GM12872 (cell line): ENCODE results near the gene JMJD8.

Experiments
- TF ChIP-seq, protein P1 (sequence below): IDR thresholded peaks from 3 replicates; pipeline ENCODE4 v1.5.1; 2011; ENCODE audit warnings: low read depth, mild to moderate bottlenecking, low read length, moderate library complexity; ENCODE audit not compliant: insufficient read depth

The JMJD8 gene

DNA sequence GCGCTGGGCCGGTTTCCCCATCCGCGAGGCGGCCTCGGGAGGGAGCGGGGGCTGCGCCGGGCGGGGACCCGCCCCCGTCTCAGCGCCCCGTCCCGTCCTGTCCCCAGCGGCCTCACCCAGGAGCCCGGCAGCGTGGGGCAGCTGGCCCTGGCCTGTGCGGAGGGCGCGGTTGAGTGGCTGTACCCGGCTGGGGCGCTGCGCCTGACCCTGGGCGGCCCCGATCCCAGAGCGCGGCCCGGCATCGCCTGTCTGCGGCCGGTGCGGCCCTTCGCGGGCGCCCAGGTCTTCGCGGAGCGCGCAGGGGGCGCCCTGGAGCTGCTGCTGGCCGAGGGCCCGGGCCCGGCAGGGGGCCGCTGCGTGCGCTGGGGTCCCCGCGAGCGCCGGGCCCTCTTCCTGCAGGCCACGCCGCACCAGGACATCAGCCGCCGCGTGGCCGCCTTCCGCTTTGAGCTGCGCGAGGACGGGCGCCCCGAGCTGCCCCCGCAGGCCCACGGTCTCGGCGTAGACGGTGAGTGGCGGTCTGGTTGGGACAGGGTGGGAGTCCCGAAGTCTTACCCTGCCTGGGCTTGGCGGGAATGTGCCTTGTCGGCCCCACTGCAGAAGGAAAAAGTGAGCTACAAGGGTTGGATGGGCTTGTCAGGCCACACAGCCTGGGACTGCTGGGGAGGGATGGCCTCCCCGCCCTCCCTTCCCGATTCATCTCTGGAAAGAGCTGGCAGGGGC, 31.5 kb upstream of the JMJD8 start:
- TF ChIP-seq, protein P1, sequence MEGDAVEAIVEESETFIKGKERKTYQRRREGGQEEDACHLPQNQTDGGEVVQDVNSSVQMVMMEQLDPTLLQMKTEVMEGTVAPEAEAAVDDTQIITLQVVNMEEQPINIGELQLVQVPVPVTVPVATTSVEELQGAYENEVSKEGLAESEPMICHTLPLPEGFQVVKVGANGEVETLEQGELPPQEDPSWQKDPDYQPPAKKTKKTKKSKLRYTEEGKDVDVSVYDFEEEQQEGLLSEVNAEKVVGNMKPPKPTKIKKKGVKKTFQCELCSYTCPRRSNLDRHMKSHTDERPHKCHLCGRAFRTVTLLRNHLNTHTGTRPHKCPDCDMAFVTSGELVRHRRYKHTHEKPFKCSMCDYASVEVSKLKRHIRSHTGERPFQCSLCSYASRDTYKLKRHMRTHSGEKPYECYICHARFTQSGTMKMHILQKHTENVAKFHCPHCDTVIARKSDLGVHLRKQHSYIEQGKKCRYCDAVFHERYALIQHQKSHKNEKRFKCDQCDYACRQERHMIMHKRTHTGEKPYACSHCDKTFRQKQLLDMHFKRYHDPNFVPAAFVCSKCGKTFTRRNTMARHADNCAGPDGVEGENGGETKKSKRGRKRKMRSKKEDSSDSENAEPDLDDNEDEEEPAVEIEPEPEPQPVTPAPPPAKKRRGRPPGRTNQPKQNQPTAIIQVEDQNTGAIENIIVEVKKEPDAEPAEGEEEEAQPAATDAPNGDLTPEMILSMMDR = peak; percentile 17; the same call in 1 of the 3 replicates

GRCh38 chr16:714558-715476, 30.7 kb upstream of the JMJD8 start, which contains the start of gene METRN:
METRN (plus strand) TSS chr16:715118; CDS start chr16:715290, 172 bp downstream.
- TF ChIP-seq, protein P1 = no peak

GRCh38 chr16:714079-714478, 29.9 kb upstream of the JMJD8 start:
- TF ChIP-seq, protein P1 = no peak

DNA sequence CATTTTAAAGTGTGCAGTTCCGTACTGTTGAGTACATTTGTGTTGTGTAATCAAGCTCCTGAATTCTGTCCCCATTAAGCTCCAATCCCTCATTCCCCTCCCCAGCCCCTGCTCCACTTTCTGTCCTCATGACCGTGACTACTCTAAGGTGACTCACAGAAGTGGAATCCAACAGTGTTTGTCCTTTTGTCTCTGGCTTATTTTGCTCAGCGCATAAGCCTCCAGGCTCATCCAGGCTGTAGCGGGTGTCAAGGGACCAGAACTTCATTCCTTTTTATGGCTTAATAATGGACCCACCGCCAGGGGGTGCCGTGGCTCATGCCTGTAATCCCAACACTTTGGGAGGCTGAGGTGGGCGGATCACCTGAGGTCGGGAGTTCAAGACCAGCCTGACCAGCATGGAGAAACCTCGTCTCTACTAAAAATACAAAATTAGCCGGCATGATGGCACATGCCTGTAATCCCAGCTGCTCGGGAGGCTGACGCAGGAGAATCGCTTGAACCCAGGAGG, 28.7 kb upstream of the JMJD8 start:
- TF ChIP-seq, protein P1 = peak; percentile 44; the same call in 2 of the 3 replicates

DNA sequence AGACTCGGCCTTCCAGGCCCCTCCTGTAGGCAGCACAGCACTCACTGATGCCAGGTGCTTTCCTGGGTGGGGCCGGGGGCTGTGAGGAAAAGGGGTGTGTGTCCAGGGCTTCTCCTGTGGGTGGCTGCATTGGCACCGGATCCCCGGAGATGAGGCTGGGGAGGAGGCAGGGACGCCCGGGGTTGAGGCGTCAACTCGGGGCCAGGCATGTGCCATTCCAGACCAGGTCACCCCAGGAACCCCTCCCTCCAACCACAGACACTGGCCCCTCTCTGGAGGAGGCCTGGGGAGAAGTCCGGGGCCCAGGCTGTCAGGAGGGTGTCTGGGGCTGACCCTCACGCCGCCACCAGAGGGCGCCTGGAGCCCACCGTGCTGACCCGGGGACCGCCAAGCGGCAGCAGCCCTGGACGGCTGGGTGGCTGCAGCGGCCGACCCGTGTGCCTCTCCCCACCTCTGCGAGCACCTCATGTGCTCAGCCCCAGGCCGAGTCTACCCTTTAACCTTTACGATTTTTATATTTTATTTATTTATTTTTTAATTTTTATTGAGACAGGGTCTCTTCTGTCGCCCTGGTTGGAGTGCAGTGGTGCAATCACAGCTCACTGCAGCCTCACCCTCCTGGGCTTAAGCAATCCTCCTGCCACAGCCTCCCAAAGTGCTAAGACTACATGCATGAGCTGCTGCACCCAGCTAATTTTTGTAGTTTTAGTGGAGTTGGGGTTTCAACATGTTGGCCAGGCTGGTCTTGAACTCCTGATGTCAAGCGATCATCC, 27.6 kb upstream of the JMJD8 start:
- TF ChIP-seq, protein P1 = peak; percentile 94

DNA sequence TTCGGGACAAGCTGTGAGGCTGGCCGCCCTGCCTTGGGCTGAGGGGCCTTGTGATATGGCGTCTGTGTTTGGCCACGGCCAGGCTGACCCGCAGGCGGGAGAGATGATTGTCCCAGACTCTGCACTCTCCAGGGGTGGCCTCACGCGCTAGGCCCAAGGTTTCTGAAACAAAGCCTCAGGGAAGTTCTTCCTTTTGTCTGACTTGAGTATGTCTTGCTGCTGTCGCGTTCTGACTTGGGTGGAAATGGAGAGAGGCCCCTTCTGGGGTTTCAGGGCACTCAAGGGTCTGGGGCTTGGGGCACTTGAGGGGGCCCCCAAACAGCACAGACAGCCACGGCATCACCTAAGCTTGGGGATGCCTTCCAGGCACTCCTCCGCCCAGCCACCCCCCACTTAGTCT, 26.9 kb upstream of the JMJD8 start:
- TF ChIP-seq, protein P1 = no peak
